ENCODE data around the gene TSPAN15.
"Not testable (repeated sequence)": the region's sequence is repeated elsewhere in the genome, so short reads cannot be mapped to it uniquely, and the experiment has no call there.

GRCh38 chr10:69536521-69536920 is 85.3 kb downstream of the TSPAN15 start:
- TF ChIP-seq, protein P1, sequence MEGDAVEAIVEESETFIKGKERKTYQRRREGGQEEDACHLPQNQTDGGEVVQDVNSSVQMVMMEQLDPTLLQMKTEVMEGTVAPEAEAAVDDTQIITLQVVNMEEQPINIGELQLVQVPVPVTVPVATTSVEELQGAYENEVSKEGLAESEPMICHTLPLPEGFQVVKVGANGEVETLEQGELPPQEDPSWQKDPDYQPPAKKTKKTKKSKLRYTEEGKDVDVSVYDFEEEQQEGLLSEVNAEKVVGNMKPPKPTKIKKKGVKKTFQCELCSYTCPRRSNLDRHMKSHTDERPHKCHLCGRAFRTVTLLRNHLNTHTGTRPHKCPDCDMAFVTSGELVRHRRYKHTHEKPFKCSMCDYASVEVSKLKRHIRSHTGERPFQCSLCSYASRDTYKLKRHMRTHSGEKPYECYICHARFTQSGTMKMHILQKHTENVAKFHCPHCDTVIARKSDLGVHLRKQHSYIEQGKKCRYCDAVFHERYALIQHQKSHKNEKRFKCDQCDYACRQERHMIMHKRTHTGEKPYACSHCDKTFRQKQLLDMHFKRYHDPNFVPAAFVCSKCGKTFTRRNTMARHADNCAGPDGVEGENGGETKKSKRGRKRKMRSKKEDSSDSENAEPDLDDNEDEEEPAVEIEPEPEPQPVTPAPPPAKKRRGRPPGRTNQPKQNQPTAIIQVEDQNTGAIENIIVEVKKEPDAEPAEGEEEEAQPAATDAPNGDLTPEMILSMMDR (IDR thresholded peaks at IDR 0.05), result not testable (repeated sequence)
- TF ChIP-seq ZFX (IDR thresholded peaks at IDR 0.05; ENCODE audit: borderline replicate concordance), result not testable (repeated sequence)

Measured in 22Rv1 (cell line).